Testis (tissue), 3 donors: ENCODE results near the gene OXER1. TPM values are rescaled to one million over a fixed set of nuclear protein-coding genes. Genes with fewer than 3 reads are reported as not detected.
A peak's percentile ranks its signal among the peaks of the same experiment; 100 is the strongest.

Experiments
- DNase-seq: peaks from one replicate; pipeline ENCODE4 v3.0.0-alpha.2; 2019
- H3K27ac ChIP-seq, 2 donors: fragments of 200-600 bp; sonication (generic); one replicate each; pipeline ENCODE4 v1.5.1; 2019
- H3K27me3 ChIP-seq: fragments of 200-600 bp; sonication (generic); one replicate; pipeline ENCODE4 v1.5.1; 2019
- H3K36me3 ChIP-seq: fragments of 200-600 bp; sonication (generic); one replicate; pipeline ENCODE4 v1.5.1; 2017; ENCODE audit warnings: low read depth; ENCODE audit errors: missing control alignments
- H3K4me1 ChIP-seq: fragments of 200-600 bp; sonication (generic); one replicate; pipeline ENCODE4 v1.5.1; 2019
- H3K4me3 ChIP-seq, 2 donors: fragments of 200-600 bp; sonication (generic); one replicate each; pipeline ENCODE4 v1.5.1; 2017 to 2019
- H3K9me3 ChIP-seq: fragments of 200-600 bp; sonication (generic); one replicate; pipeline ENCODE4 v1.5.1; 2017
- CTCF ChIP-seq, 3 experiments: fragments of 450-650 bp in 2 of 3; fragments of 200-600 bp in 1 of 3; sonication (generic) in 1 of 3; IDR thresholded peaks; one replicate each; pipeline ENCODE4 v1.5.1; 2016 to 2019; ENCODE audit warnings: antibody characterized with exemption in 3 of 3, mild to moderate bottlenecking in 2 of 3, moderate library complexity in 1 of 3
- POLR2A ChIP-seq: fragments of 450-650 bp; IDR thresholded peaks from one replicate; pipeline ENCODE4 v1.6.1; 2017; ENCODE audit warnings: antibody characterized with exemption, mild to moderate bottlenecking, moderate library complexity
- WGBS, 2 donors: methylation state at CpG; one replicate each; pipeline ENCODE4 v1.1.5; 2018; 5-methylcytosine and 5-hydroxymethylcytosine counted together
- intact Hi-C: fragments of 100-400 bp; cut with DNase I; formaldehyde crosslinking; loops from one replicate; pipeline ENCODE4 v1.15.1; 2023; ENCODE audit warnings: low total_unique reads
- polyA plus RNA-seq: library from polyadenylated mRNA; stranded (reverse); fragments of 350-450 nt; fragmentation: Illumina TruSeq; extraction: RNeasy Lipid Tissue Mini Kit (QIAGEN cat#74804); gene quantifications from one replicate; pipeline ENCODE4 v1.2.3, GENCODE V29; 2014; ENCODE audit warnings: low read depth, low replicate concordance; ENCODE audit not compliant: insufficient read depth
- total RNA-seq, 2 donors: library from RNA; depleted of rRNA; stranded (reverse); fragments of >200 nt; gene quantifications; one replicate each; pipeline ENCODE4 v1.2.3, GENCODE V29; 2016

Gene OXER1
- total and polyA plus RNA-seq, 3 donors from 2014 or later: 1.3 to 2.0 (median 1.3) TPM

- Histone ChIP-seq H3K27ac (no peak overlapping the region), H3K36me3 (no peaks in the 10 kb centered on the region), H3K9me3 (no peaks in the 10 kb centered on the region), H3K4me1 (no peaks in the 10 kb centered on the region), H3K4me3 (no peak overlapping the region), H3K27me3 (no peaks in the 10 kb centered on the region)
- DNase-seq: no peak
- TF ChIP-seq CTCF (IDR thresholded peaks at IDR 0.05) (no peak), POLR2A (no peak)
- 60 to 79% methylated on average over 2 of the region's 2 CpGs for WGBS, 2 donors
- intact Hi-C loops: no loop called here
Measured at GRCh38 chr2:42775186-42775585, 11.3 kb upstream of the OXER1 start.

GRCh38 chr2:42771546-42772153 is 7.7 kb upstream of the OXER1 start:
- no peak for DNase-seq
- no peaks in the 10 kb centered on the region for H3K4me1 ChIP-seq
- 82 to 84% methylated on average over 4 to 5 of the region's 5 CpGs for WGBS, 2 donors
- H3K9me3 ChIP-seq: no peaks in the 10 kb centered on the region
- H3K4me3 ChIP-seq: no peak overlapping the region
- no peaks in the 10 kb centered on the region for H3K36me3 ChIP-seq
- H3K27ac ChIP-seq: no peak overlapping the region
- intact Hi-C loops: no loop called here
- TF ChIP-seq POLR2A (no peak), CTCF (IDR thresholded peaks at IDR 0.05) (no peak)
- no peaks in the 10 kb centered on the region for H3K27me3 ChIP-seq

GRCh38 chr2:42770288-42771131 is 6.6 kb upstream of the OXER1 start:
- 58 to 68% methylated on average over 13 to 19 of the region's 19 CpGs for WGBS, 2 donors
- no peak overlapping the region for H3K27ac ChIP-seq
- DNase-seq: peak; percentile 52

GRCh38 chr2:42769583-42770287 is 5.8 kb upstream of the OXER1 start:
- intact Hi-C loops: no loop called here
- Histone ChIP-seq H3K36me3 (no peaks in the 10 kb centered on the region), H3K27me3 (no peaks in the 10 kb centered on the region), H3K9me3 (no peaks in the 10 kb centered on the region), H3K4me1 (no peaks in the 10 kb centered on the region), H3K27ac (no peak overlapping the region), H3K4me3 (no peak overlapping the region)
- no peak for DNase-seq
- WGBS, 2 donors: 93 to 95% methylated on average over 6 to 8 of the region's 10 CpGs
- TF ChIP-seq CTCF (IDR thresholded peaks at IDR 0.05) (no peak), POLR2A (no peak)

More at GRCh38 chr2:42770288-42771131, 6.6 kb upstream of the OXER1 start:
- TF ChIP-seq CTCF (IDR thresholded peaks at IDR 0.05): peak; percentile 10 to 46 (median 42)
- TF ChIP-seq POLR2A: no peak
- Histone ChIP-seq H3K4me1 (no peaks in the 10 kb centered on the region), H3K9me3 (no peaks in the 10 kb centered on the region), H3K36me3 (no peaks in the 10 kb centered on the region), H3K27me3 (no peaks in the 10 kb centered on the region), H3K4me3 (no peak overlapping the region)
- intact Hi-C loops: no loop called here
